ENCODE measurements around the gene TIAM2. TPM values are rescaled to one million over a fixed set of nuclear protein-coding genes. Genes with fewer than 3 reads are reported as not detected.
"Not testable (repeated sequence)": the region's sequence is repeated elsewhere in the genome, so short reads cannot be mapped to it uniquely, and the experiment has no call there.

The TIAM2 gene
- polyA plus RNA-seq, 5 donors = 15.9 to 24.3 (median 21.1) TPM

DNA sequence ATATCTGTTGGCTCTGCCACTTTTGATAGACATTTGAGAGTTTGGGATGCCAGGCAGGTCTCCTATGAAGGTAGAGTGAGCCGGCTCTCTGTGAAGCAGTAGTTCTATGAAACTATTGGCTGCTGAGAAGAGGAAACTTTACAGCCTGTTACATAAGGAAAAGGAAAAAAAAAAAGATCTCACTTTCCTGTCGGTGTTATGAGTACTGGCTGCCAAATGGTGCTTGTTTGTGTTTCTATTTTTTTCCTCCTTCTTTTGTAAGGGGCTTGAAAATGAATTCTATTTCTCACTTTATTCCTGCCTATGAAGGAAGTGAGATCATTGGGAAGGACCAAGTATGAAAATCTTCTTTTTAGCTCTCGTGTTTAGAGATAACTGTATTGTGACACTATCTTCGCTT is 195.6 kb downstream of the TIAM2 start:
- no peak for DNase-seq

DNA sequence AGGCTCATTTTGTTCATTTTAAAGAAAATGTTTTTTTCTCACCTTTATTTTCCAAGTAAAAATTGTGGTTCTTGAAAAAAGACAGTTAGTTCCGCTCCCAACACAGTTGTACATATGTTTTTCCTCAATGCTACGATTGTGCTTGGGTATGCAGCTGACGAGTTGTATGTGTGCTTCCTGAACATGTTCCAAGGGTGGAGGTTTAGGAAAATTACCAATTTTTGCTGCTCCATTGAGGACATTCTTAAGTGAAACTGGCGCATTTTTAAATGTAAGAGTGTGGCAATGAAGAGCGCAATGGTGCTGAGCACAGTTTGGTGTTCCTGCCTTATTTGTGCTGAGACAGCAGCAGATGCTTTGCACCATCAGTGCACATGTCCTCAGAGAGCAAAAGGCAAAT is 198.4 kb downstream of the TIAM2 start:
- no peak for DNase-seq

GRCh38 chr6:155194399-155194798 is 199.3 kb downstream of the TIAM2 start:
- DNase-seq = no peak

GRCh38 chr6:155195903-155196302 is 200.8 kb downstream of the TIAM2 start:
- no peak for DNase-seq

- DNase-seq = no peak
Observed at GRCh38 chr6:155196911-155197310, 201.8 kb downstream of the TIAM2 start.

DNA sequence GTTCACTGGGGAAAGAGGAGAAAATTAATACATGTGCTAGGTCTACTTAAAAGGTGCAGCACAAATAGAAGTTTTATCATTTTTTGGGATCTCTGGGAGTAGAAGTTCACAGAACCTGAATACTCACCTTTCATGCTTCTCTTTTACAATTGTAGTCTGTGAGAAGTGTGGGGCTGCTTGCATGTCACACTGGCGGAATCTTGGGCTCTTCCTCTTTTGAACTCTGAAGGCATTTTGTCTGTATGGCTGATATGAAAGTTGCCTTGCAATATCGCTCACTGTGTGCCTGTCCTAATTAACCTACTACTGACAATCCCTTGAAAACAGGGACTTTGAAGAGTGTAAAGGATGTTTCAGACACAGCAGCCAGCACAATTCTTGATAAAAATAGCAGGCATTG is 202.8 kb downstream of the TIAM2 start:
- no peak for DNase-seq

DNA sequence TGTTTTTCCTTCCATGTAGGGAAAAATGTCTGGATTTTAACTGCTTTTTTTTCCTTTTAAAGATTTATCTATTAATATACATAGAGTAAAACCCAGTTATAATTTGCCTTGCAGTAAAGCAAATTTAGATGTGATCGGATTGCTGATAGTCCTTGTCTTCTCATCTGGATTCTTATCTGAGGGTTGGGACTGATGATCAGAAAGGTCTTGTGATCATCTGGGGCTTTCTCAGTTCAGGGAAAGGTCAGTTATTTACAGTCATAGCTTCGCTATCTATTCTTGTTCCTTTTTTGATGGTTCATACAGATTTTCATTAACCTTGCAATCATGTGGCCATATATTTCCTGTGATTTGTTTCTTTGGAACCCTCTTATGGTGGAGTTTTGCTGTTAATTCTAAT is 204.9 kb downstream of the TIAM2 start:
- DNase-seq = no peak

DNA sequence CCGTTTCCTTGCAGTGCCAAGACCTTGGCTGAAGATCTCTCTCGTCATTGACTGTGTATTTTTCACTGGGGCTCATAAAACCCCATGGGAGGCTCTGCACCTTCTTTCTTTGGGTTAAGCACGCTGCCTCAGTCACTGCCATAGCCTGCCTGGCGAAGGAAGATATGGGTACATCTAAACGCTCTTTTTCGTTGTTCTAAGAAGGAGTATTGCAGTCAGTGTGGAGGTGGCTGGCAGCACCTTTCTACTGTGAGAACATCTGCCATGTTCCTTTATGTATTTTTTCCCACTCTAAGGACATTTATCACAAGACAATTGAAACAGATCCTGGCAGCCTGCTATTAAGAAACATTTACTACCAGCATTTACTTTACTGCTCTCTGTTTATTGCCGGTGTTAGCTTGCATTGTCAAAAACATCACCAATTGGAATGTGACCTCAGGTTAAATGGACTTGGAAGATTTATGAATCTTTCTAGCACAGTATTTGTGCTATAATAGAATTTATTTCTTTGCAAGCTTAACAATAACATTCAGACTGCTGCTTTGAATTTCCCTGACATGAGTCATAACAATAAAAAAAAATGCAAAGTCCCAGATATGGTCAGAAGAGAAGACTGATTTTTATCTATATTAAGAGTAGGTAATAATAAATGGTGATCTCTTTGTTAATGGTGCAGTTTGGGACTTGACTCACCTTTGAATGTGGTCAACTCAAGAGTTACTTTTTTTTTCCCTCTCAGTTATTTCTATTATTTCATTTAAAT is 206.5 kb downstream of the TIAM2 start:
- DNase-seq = no peak

DNA sequence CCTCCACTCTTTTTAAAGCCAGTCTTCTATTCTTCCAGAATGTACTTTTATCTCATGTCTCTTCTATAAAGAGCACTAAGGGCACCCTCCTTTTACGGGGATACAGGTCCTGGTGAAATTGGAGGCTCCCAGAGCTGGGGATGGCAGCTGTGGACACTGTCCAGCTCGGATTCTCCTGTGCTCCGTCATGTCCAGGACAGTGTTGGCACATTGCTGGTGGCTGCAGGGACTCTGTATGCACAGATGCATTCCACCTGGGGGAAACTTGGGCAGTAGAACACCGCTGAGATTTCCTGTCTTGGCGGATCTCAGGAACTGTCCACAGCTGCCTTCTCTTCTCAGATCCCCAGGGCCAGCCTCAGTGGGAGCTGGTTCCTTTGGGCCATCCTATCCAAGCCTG is 212.1 kb downstream of the TIAM2 start:
- DNase-seq = no peak

DNA sequence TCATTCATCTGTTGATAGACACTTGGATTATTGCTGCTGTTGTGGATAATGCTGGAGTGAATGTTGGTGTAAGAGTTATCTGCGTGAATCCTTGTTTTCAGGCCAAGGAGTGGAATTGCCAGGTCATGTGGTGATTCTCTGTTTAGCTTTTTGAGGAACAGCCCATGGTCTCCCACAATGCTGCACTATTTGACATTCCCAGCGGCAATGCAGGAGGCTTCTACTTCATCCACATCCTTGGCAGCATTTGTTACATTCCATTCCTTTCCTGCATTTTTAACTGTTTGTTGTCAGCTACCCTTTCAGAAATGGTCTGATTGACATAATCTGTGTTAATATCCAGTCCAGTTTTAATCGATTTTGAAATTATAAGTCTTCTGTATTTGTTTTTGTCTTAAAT is 217.0 kb downstream of the TIAM2 start:
- DNase-seq = no peak

GRCh38 chr6:155212616-155213380 is 217.7 kb downstream of the TIAM2 start:
- no peak for DNase-seq

DNA sequence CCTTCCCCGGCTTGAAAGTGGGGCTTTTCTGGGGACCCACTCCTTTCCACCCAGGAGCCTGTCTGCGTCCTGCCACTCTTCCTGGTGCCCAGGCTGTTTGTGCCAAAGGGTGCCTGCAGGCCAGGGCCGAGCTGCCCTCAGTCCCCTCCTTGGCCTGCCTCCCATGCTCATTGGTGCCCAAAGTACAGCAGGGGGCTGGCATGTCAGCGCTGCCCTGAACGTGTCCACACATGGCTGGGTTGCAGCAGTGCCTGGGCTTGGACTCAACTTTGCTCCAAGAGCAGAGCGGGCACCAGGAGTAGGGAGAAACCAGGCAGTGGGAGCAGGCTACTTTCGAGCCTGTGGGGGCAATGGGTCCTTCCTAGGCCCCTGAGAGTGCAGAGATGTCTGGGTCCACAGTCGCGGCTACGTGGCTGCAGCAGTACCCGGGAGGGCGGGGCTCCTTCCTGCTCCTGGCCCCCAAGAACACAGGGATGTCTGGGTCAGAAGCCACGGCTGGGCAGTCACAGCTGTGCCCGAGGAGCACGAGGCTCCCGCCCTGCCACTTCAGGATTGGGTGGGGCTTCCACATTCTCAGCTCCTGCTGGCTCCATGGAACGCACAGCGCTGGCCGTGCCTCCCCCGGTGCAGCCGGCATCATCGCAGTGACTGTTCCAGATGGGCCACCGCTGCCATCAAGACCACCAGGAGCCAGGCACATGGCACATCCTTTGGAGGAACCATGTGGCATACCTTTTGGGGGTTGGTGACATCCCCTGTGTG is 218.7 kb downstream of the TIAM2 start:
- no peak for DNase-seq

DNA sequence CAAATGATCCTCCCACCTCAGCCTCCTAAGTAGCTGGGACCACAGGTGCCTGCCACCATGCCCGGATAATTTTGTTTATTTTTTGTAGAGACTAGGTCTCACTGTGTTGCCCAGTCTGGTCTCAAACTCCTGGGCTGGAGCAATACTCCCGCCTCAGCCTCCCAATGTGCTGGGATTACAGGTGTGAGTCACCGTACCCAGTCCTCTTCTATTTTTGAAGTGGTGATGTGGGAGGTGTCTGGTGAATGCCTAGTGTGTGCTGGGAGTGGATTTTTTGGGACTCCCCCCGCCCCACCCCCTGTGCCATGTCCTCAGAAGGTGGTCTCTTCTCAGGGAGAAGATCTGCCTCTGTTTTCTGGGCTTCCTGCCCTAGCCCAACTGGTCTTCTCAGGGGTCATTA is 220.8 kb downstream of the TIAM2 start:
- DNase-seq = no peak

GRCh38 chr6:155216312-155217046 is 221.4 kb downstream of the TIAM2 start:
- DNase-seq = no peak

- DNase-seq = not testable (repeated sequence)
Observed at GRCh38 chr6:155218711-155219110, 223.6 kb downstream of the TIAM2 start.

- DNase-seq = no peak
Observed at GRCh38 chr6:155219299-155219698, 224.2 kb downstream of the TIAM2 start.

- DNase-seq = no peak
Observed at GRCh38 chr6:155219858-155220301, 224.8 kb downstream of the TIAM2 start.

- DNase-seq = no peak
Observed at GRCh38 chr6:155221086-155221485, 226.0 kb downstream of the TIAM2 start.

GRCh38 chr6:155222506-155222905 is 227.4 kb downstream of the TIAM2 start:
- no peak for DNase-seq

DNA sequence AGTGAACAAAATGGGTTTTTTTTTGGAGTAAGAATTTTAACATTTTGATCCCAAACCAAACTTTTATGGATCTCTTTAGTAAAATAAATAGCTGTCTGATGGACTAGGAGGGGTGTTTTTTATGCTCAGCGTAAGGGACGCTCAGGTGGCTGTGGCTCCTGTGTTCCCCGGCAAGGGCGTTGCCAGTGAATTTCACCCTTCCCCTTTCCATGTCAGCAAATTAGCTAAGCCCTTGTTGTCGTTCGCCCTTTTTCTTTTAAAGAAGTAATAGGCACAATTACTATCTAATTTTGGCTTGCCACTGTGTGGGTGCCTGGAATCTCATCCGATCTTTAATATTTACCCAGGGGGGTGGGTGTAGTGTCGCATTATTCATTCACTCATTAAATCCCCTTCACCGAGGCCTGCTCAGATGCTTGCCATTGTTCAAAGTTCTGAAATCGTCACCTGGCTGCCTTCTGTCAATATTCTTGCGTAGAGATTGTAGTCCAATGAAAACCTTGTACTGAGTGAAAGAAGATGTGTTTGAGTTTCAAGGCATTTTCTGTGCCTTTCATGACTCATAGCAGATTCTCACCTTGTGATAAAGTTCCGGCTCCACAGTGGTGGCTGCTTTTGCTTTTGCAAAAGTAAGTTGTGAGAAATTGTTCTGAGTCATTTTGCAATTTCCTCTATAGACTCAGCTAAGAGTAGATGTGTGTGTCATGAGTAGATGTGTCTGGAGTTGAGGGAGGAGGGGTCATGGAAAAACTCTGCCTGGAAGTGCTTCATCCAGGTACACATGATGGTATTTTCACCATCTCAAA is 228.7 kb downstream of the TIAM2 start:
- no peak for DNase-seq

GRCh38 chr6:155224618-155225017 is 229.5 kb downstream of the TIAM2 start:
- no peak for DNase-seq

All from right lung (tissue), 5 donors.